ENCODE measurements around the gene THOC5.
"Not testable (repeated sequence)": the region's sequence is repeated elsewhere in the genome, so short reads cannot be mapped to it uniquely, and the experiment has no call there.

The THOC5 gene

DNA sequence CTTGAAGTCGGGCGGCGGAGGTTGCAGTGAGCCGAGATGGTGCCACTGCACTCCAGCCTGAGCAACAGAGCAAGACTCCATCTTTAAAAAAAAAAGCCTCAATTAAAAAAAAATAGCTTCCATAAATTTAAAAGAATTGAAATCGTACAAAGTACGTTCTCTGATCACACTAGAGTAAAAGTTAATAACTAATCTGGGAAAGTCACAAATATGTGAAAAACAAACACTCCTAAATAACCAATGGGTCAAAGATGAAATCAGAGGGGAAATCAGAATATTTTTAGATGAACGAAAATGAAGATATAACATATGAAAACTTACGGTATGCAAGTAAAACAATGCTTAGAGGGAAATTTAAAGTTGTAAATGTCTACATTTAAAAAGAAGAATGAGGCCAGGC is 53.7 kb downstream of the THOC5 start:
- no peaks in the 10 kb centered on the region for H3K9me3 ChIP-seq
- H3K4me3 ChIP-seq, result no peak overlapping the region
- peaks cover 0 to 7% (median 7%) of the 10 kb centered on the region in 3 donors for H3K36me3 ChIP-seq
- no peaks in the 10 kb centered on the region for H3K27me3 ChIP-seq
- H3K27ac ChIP-seq, result no peak overlapping the region
- peaks cover 0 to 4% (median 0%) of the 10 kb centered on the region in 4 donors for H3K4me1 ChIP-seq
- intact Hi-C loops (cut with DNase I; ENCODE audit: low total_unique reads), result no loop called here
- DNase-seq, result no peak
- TF ChIP-seq CTCF (IDR thresholded peaks at IDR 0.05), result no peak

- H3K27me3 ChIP-seq, result no peaks in the 10 kb centered on the region
- H3K36me3 ChIP-seq, result no peaks in the 10 kb centered on the region
- intact Hi-C loops (cut with DNase I; ENCODE audit: low total_unique reads), result no loop called here
Observed at GRCh38 chr22:29493636-29494035, 59.9 kb downstream of the THOC5 start.

DNA sequence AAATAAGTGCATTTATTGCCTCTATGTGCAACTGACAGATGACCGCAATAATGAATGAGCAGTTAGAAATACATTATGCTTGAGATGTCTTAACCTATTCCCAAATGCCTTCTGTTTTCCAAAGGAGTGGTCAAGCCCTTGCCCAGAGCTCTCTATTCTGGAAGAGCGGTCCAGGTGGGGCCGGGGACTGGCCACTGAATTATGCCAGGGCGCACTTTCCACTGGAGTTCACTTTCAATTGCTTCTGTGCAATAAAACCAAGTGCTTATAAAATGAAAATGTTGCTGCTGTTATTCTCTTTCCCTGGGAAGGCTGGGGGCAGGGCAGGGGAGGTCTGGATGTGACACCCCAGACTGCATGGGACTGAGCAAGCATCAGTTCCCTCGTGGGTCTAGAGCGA is 62.5 kb downstream of the THOC5 start:
- H3K27ac ChIP-seq, result no peak overlapping the region
- no peak for TF ChIP-seq CTCF (IDR thresholded peaks at IDR 0.05)
- H3K4me1 ChIP-seq, result no peaks in the 10 kb centered on the region
- no peaks in the 10 kb centered on the region for H3K27me3 ChIP-seq
- H3K9me3 ChIP-seq, result no peaks in the 10 kb centered on the region
- H3K36me3 ChIP-seq, result no peaks in the 10 kb centered on the region
- no peak for DNase-seq
- intact Hi-C loops (cut with DNase I; ENCODE audit: low total_unique reads), result no loop called here
- no peak overlapping the region for H3K4me3 ChIP-seq

More at GRCh38 chr22:29493636-29494035, 59.9 kb downstream of the THOC5 start:
- Histone ChIP-seq H3K4me3 (no peak overlapping the region), H3K27ac (no peak overlapping the region), H3K4me1 (no peaks in the 10 kb centered on the region), H3K9me3 (no peaks in the 10 kb centered on the region)
- no peak for DNase-seq
- TF ChIP-seq CTCF (IDR thresholded peaks at IDR 0.05), result no peak

DNA sequence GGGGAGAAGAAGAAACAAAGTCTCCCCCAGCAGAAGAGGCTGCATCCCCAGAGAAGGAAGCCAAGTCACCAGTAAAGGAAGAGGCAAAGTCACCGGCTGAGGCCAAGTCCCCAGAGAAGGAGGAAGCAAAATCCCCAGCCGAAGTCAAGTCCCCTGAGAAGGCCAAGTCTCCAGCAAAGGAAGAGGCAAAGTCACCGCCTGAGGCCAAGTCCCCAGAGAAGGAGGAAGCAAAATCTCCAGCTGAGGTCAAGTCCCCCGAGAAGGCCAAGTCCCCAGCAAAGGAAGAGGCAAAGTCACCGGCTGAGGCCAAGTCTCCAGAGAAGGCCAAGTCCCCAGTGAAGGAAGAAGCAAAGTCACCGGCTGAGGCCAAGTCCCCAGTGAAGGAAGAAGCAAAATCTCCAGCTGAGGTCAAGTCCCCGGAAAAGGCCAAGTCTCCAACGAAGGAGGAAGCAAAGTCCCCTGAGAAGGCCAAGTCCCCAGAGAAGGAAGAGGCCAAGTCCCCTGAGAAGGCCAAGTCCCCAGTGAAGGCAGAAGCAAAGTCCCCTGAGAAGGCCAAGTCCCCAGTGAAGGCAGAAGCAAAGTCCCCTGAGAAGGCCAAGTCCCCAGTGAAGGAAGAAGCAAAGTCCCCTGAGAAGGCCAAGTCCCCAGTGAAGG is 64.3 kb downstream of the THOC5 start:
- DNase-seq; intact Hi-C loops (cut with DNase I; ENCODE audit: low total_unique reads); H3K4me1 ChIP-seq; H3K9me3 ChIP-seq; H3K4me3 ChIP-seq; H3K27ac ChIP-seq; H3K27me3 ChIP-seq; H3K36me3 ChIP-seq: not testable (repeated sequence)

- Histone ChIP-seq H3K27ac (no peak overlapping the region), H3K4me3 (no peak overlapping the region), H3K36me3 (no peaks in the 10 kb centered on the region), H3K4me1 (no peaks in the 10 kb centered on the region), H3K9me3 (no peaks in the 10 kb centered on the region), H3K27me3 (peaks cover 0 to 10% of the 10 kb centered on the region in 2 donors)
- no peak for TF ChIP-seq CTCF (IDR thresholded peaks at IDR 0.05)
- DNase-seq, result no peak
- intact Hi-C loops (cut with DNase I; ENCODE audit: low total_unique reads), result no loop called here
Observed at GRCh38 chr22:29487426-29487986, 66.1 kb downstream of the THOC5 start.

DNA sequence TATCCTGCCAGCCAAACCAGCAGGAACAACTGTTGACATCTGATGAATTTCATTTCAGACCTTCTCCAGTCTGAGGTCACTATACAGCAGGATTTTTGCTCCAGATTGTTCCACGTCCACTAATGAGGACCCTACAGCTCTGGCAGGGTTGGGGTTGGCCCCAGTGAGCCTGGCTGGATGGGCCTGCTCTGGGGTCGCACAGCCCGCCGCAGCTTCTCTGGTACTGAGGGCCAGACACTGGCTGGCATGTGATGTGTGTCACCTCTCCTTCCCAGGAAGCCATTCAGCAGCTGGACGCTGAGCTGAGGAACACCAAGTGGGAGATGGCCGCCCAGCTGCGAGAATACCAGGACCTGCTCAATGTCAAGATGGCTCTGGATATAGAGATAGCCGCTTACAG is 68.1 kb downstream of the THOC5 start:
- Histone ChIP-seq H3K4me1 (peaks cover 0 to 9% (median 6%) of the 10 kb centered on the region in 4 donors), H3K36me3 (no peaks in the 10 kb centered on the region), H3K27me3 (peaks cover 0 to 30% of the 10 kb centered on the region in 2 donors), H3K9me3 (no peaks in the 10 kb centered on the region), H3K4me3 (no peak overlapping the region), H3K27ac (no peak overlapping the region)
- intact Hi-C loops (cut with DNase I; ENCODE audit: low total_unique reads), result no loop called here
- no peak for TF ChIP-seq CTCF (IDR thresholded peaks at IDR 0.05)
- DNase-seq, result no peak
